HG03439 (cell line): Measurements from ENCODE around the gene KIAA1671.

Experiments
- ATAC-seq: cut with Tn5 transposase; IDR thresholded peaks from one replicate; pipeline ENCODE4 v1.9.1; 2021; ENCODE audit warnings: mild to moderate bottlenecking, moderate library complexity; ENCODE audit not compliant: unreplicated experiment

The KIAA1671 gene

DNA sequence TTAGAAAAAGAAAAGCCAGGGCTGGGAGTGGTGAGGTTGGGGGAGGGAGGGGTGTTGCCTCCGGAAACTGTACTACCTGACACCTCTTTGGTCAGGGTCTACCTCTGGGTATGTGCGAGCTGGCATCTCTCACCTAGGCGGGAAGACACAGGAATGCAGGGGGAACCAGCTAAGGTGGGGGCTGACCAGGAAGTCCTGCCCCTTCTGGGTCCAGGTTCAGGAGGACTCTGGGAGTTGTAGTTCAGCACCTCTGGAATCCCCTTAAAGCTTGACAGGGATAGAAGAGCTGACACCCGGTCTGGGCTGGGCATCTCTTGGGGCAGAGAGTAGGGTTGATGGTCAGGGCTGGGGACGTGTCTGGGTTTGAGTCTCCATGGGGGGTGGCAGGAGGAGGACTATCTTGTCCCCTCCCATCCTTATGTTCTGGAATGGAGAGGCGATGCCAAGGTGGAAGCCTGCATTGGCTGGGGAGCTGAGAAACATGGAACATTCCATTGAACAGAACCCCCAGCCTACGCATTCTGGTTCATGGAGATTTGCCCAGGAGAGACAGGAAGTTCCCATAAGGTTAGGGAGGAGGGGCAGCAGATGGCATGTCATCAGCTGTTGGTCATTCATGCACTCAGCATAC, 2.1 kb upstream of the KIAA1671 start:
- ATAC-seq: no peak

DNA sequence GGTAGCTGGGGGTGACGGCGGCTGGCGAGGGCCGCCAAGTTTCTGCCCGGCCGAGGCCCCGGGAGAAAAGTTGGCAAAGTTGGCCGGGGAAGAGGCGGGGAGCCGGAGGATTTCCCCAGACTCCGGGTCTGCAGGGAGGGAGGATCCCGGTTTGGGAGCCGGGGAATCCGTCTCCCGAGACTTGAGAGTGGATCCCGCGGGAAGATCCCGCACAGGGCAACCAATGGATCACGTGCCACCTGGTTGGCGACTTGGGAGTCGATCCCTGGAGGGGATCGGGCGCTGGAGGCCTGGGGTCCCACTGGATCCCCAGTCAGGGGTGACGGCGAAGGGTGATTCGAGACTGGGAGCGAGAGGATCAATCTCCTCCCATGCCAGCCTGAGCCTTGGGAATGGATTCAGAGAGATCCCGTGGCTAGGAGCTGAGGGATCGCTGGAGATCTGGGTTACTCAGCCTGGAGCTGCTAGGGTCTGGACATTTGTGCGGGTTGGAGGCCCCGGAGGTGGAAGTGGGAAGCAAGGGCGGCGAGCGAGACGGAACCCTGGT, 394 bp downstream of the KIAA1671 start:
- no peak for ATAC-seq

DNA sequence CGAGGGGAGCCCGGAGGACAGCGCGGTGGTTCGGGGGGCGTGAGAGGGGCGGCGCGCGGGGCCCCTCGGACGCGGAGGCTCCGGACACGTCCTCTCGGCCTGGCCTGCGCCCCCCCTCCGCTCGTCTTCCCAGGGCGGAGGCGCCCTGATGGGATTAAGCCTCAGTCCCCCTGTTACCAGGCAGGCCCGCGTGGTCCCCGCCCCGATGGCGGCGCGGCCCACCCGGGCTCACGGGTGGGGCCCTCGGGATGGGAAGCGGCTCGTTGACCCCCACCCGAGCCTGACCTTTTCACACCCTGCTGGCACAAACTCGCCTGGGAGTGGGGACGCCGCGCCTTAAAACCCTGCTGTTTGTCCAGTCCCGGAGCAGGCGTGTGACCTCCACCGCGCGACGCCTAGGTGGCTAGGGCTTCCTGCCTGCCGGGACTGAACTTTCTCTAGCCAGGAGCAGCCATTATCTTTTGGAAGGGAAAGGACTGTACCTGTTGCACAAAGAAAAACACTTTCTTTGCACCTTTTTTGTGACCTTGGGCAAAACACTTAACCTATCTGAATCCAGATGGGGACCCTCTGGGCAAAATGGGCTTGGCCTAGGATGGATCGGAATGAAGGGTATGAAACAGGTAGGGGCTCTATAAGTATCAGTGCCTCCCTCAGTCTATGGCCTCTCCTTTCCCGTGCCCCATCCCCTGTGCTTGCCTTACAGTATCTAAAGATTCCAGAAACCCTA, 1.0 kb downstream of the KIAA1671 start:
- no peak for ATAC-seq

- ATAC-seq: no peak
These were observed 1.6 kb downstream of the KIAA1671 start for GRCh38 chr22:24954114-24954463.

DNA sequence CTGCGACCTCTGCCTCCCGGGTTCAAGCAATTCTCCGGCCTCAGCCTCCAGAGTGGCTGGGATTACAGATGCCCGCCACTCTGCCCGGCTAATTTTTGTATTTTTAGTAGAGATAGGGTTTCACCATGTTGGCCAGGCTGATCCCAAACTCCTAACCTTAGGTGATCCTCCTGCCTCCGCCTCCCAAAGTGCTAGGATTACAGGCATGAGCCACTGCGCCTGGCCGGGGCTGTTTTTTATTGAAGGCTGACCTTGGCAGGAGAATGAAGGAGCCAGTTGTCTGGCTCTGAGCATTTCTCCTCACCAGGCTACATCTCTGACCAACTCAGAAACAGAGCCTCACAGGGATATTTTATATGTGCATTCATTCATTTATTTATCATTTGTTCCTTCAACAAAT, 2.3 kb downstream of the KIAA1671 start:
- no peak for ATAC-seq

- no peak for ATAC-seq
These were observed 4.5 kb downstream of the KIAA1671 start for GRCh38 chr22:24957043-24957442.

DNA sequence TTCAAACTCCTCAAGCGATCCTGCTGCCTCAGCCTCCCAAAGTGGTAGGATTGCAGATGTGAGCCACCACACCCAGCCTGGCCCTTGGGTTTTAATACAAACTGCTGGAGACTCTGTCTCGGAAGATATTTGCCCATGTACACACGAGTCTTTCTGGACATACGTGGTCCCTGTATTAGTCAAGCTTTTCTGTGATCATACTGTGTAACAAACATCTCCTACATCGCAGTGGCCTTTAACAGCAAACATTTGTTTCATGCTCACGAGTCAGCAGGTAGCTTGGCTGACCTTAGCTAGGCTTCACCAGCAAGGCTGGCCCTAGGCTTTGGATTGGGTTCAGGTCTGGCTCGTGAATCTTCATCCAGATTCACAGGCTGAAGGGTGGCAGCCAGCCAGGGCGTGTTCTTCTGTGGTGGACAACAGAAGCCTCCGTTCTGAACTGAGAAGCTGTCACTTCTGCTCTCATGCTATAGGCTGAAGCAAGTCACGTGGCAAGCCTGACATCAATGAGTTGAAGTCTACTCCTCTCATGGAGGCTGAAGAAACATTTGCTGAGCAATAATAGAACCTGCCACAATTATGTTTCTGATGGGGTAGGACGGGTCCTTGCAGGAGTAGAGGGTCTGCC, 8.8 kb downstream of the KIAA1671 start:
- ATAC-seq: no peak

- ATAC-seq: no peak
These were observed 9.6 kb downstream of the KIAA1671 start for GRCh38 chr22:24962094-24962493.

DNA sequence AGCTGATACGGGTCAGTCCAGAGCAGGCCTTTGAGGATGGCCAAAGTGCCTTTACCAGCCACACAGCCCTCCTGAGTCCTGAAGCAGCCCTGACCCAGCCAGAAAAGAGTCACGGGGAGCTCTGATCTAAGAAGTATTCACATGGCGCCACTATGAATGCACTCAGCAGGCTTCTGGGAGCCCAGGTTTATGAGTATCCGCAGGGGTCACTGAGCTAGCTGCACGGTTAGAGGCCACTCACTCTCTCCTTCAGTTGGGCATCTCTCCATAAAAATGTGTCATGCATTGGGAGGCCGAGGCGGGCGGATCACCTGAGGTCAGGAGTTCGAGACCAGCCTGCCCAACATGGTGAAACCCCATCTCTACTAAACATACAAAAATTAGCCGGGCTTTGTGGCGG, 10.3 kb downstream of the KIAA1671 start:
- ATAC-seq: no peak

DNA sequence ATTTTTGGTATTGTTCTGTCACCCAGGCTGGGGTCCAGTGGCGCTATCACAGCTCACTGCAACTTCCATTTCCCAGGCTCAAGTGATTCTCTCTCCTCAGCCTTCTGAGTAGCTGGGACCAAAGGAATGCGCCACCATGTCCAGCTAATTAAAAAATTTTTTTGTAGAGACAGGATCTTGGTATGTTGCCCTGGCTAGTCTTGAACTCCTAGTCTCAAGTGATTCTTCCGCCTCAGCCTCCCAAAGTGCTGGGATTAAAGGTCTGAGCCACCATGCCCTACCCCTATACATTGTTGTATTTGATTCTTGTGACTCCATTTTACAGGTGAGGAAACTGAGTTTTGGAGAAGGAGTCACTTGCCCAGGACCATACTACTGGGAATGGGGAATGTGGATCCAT, 11.9 kb downstream of the KIAA1671 start:
- no peak for ATAC-seq

GRCh38 chr22:24965822-24966626, 13.5 kb downstream of the KIAA1671 start:
- no peak for ATAC-seq

GRCh38 chr22:24968066-24968561, 15.6 kb downstream of the KIAA1671 start:
- no peak for ATAC-seq

DNA sequence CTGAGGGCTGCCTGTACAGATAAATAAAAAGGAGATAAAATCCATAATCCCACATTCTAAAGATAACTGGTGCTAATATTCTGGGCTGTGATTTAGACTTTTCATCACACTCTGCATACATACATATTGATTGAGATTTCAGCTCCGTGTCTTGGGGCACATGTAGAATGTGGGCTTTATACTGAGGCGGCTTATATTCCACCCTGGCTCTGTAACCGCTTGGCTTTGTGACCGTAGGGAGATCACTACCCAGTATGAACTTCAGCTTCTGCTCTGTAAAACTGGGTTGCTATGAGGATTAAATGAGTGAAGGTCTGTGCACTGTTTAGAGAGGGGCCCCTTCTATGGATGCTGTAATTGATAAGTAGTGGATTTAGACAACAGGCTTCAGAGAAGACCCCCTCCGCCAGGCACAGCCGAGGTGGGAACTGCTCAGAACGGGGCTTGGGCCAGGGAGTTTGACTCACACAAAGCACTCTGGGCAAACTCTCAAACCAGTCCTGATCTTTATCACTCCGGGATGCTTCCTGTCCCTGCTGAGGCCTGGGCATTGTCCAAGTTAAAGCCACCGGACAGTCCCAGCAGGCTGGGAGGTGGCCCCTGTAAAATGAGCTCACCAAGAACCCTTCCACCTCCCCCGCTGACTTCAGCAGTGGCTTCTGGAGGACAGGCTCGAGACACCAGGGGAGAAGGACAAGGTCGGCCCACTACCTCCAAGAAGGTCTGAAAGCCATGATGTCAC, 17.2 kb downstream of the KIAA1671 start:
- no peak for ATAC-seq

- ATAC-seq: no peak
These were observed 19.9 kb downstream of the KIAA1671 start for GRCh38 chr22:24972369-24972768.

- ATAC-seq: no peak
These were observed 21.4 kb downstream of the KIAA1671 start for GRCh38 chr22:24973872-24974271.

DNA sequence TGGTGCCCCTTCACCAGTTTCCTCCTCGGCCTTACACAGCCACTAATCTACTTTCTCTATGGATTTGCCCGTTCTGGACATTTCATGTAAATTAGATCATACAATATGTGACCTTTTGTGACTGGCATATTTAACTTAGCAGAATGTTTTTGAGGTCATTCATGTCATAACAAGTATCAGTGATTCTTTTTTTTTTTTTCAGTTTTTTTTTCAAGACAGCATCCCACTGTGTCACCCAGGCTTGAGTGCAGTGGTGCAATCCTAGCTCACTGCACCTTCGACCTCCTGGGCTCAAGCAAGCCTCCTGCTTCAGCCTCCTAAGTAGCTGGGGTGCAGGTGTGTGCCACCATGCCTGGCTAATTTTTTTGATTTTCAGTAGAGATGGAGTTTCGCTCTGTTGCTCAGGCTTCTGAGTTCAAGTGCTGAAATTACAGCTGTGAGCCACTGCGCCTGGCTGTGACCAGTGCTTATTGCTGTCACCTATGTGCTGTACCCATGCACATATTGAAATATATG, 22.7 kb downstream of the KIAA1671 start:
- no peak for ATAC-seq

- ATAC-seq: no peak
These were observed 23.4 kb downstream of the KIAA1671 start for GRCh38 chr22:24975813-24976341.

DNA sequence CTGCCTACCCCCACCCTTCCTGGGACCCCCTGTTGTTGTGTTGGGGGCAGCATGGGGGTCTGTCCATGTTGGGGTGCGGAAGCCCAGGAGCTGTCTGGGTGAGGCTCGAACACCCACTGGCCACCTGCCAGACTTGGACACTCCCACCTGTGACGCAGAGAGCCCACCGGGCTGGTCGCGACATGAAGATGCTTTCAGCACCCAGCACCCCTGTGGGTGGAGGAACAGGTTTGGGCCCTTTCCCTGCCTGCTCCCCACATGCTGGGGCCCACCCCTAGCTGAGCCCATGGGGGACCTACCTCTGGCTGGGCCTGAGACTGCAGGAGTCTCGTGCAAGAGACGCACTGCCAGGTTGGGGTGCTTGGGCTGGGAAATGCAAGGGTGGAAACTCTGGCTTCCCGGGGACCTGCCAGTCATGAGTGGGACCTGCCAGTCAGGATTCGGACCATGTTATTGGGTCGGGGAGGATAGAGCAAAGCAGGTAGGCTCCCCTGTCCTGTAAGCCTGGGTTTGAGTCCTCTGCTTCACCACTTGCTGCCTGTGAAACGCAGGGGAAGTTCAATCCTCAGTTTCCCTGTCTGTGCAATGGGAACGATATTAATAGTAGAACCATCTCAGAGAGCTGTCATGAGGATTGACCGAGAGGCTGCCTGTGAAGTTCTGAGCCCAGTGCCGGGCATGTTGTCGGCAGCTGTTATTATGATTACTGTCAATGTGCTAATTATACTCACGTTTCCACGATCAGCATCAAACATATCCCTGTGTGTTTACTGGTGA, 24.1 kb downstream of the KIAA1671 start:
- ATAC-seq: no peak
